ENCODE results near the gene PLXNA2.

DNA sequence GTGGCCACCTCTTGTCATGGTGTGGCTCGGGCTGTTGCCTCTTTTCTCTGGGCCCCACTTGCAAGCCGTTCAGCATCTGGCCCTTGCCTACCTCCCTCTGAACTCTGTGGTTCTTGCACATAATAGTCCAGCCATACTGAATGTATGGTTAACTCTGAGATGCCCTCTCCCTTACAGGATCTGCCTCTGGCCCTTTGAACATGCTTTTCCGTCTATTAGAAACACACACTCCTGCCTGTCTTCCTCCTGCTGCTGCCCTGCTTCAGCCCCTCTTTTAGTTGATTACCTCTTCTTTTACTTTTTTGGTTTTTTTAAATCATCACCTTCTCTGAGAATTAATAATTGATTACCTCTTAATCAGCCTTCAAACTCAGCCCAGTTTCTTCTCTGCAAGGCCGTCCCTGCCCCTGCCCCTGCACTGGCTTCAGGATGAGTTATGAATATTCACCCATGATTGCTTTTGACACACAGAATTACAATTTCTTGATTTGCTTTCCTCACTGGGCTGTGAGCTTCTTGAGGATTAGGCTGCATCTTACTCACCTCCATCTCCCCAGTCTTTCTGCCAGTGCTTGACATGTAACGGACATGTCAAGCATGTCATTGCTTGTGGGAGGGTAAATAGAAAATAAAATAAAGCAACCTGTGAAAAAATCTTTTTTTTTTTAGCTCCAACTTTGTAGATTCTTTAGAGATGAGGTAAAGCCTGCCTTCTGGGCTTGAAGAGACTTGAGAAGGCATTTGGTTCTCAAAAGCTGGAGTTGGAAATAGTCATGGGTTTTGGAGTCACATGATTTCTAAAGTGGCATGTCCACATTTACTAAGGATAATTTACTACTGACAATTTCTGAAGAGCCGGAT is 158.3 kb downstream of the PLXNA2 start:
- no peak for TF ChIP-seq GATA2 (IDR thresholded peaks at IDR 0.05; ENCODE audit: low read depth, low read length)
- no peak for TF ChIP-seq GATA3 (IDR thresholded peaks at IDR 0.05; ENCODE audit: low read depth, low read length)
